Adrenal gland (tissue), 12 donors: ENCODE data around the gene METTL26. TPM values are rescaled to one million over a fixed set of nuclear protein-coding genes. Genes with fewer than 3 reads are reported as not detected.

ENCODE experiments used
- DNase-seq, 7 donors: peaks; one replicate each; pipeline ENCODE4 v3.0.0-alpha.2; 2019 to 2020
- H3K27ac ChIP-seq, 5 donors: fragments of 200-600 bp; sonication (generic) in 4 of 5; 1 replicate in 3 of 5; 2 replicates in 2 of 5; pipeline versions ENCODE4 v1.5.1 to v1.8.0; 2016 to 2020; ENCODE audit warnings: mild to moderate bottlenecking in 1 of 5
- H3K27me3 ChIP-seq: fragments of 200-600 bp; 2 replicates; pipeline ENCODE4 v1.8.0; 2021
- H3K36me3 ChIP-seq, 2 donors: fragments of 200-600 bp; replicated peaks in 1 of 2; 1 replicate in 1 of 2; 2 replicates in 1 of 2; pipeline versions ENCODE4 v1.5.1 to v1.8.0; 2018 to 2022
- H3K4me1 ChIP-seq, 2 donors: fragments of 200-600 bp; replicated peaks in 1 of 2; 1 replicate in 1 of 2; 2 replicates in 1 of 2; pipeline versions ENCODE4 v1.5.1 to v1.8.0; 2018 to 2021
- H3K4me3 ChIP-seq, 4 donors: fragments of 200-600 bp; sonication (generic) in 3 of 4; one replicate each; pipeline ENCODE4 v1.5.1; 2016 to 2018
- H3K9me3 ChIP-seq, 3 donors: fragments of 200-600 bp; sonication (generic) in 1 of 3; replicated peaks in 1 of 3; 1 replicate in 2 of 3; 2 replicates in 1 of 3; pipeline versions ENCODE4 v1.5.1 to v1.8.0; 2016 to 2021
- POLR2A ChIP-seq, 2 donors: fragments of 450-650 bp; IDR thresholded peaks; one replicate each; pipeline ENCODE4 v1.6.1; 2017; ENCODE audit warnings: antibody characterized with exemption in 2 of 2, mild to moderate bottlenecking in 2 of 2, moderate library complexity in 1 of 2
- WGBS, 4 donors: extraction: QIAGEN DNeasy Blood & Tissue Kit in 2 of 4; methylation state at CpG; one replicate each; pipeline versions ENCODE4 v1.1.5 to v1.1.7; 2013 to 2017; 5-methylcytosine and 5-hydroxymethylcytosine counted together
- intact Hi-C, 2 donors: fragments of 100-400 bp; cut with DNase I; formaldehyde crosslinking; loops; one replicate each; pipeline versions ENCODE4 v1.14.1 to v1.15.0; 2022 to 2023
- polyA plus RNA-seq, 3 donors: library from polyadenylated mRNA; stranded (reverse); fragments of 200-250 nt in 2 of 3; fragments of 350-450 nt in 1 of 3; fragmentation: Illumina TruSeq in 1 of 3; extraction: RNeasy Lipid Tissue Mini Kit (QIAGEN cat#74804) in 1 of 3; gene quantifications; one replicate each; pipeline ENCODE4 v1.2.3, GENCODE V29; 2013 to 2014
- total RNA-seq, 9 donors: library from RNA; depleted of rRNA in 4 of 9; stranded (reverse); fragments of >200 nt in 4 of 9; fragments of 120-200 nt in 1 of 9; fragmentation: NEBNext Ultra II Directional in 1 of 9; extraction: Animal tissue kit (Norgen Biotek cat#: 25700) in 1 of 9; gene quantifications; one replicate each; pipeline versions ENCODE4 v1.1.0 to v1.2.4, GENCODE V29; 2013 to 2023
- TF ChIP-seq, protein P1 (sequence below), 6 experiments: fragments of 450-650 bp in 4 of 6; fragments of 200-600 bp in 2 of 6; sonication (generic) in 1 of 6; IDR thresholded peaks; 1 replicate in 5 of 6; 2 replicates in 1 of 6; pipeline versions ENCODE4 v1.5.1 to v1.8.0; 2016 to 2021; ENCODE audit warnings: antibody characterized with exemption in 6 of 6, mild to moderate bottlenecking in 2 of 6, moderate library complexity in 1 of 6
- donor health status: healthy with polysubstance abuse.
- donor health status: Bipolar disorder and iron deficiency.
- donor health status: DM: yes; HTN: yes; CAD: no.
- donor health status: DM: no; HTN: no; CAD: no.
- donor health status: DM: no; HTN: no; CAD: no.
- donor health status: DM: yes; HTN: yes; CAD: no.

METTL26 gene
- total and polyA plus RNA-seq, 12 donors: 40.4 to 403 (median 130) TPM

DNA sequence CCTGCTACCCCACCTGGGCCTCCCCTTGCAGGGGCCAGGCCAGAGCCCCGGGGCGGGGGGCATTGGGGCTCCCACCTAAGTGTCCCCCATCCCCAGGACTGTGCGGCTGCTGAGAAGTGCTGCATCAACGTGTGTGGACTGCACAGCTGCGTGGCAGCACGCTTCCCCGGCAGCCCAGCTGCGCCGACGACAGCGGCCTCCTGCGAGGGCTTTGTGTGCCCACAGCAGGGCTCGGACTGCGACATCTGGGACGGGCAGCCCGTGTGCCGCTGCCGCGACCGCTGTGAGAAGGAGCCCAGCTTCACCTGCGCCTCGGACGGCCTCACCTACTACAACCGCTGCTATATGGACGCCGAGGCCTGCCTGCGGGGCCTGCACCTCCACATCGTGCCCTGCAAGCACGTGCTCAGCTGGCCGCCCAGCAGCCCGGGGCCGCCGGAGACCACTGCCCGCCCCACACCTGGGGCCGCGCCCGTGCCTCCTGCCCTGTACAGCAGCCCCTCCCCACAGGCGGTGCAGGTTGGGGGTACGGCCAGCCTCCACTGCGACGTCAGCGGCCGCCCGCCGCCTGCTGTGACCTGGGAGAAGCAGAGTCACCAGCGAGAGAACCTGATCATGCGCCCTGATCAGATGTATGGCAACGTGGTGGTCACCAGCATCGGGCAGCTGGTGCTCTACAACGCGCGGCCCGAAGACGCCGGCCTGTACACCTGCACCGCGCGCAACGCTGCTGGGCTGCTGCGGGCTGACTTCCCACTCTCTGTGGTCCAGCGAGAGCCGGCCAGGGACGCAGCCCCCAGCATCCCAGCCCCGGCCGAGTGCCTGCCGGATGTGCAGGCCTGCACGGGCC lies 3.4 kb downstream of the METTL26 start:
- intact Hi-C loops: no loop called here
- Histone ChIP-seq H3K36me3 (peaks cover 0 to 6% of the 10 kb centered on the region in 2 donors), H3K27me3 (no peaks in the 10 kb centered on the region), H3K4me1 (peaks cover 12 to 34% of the 10 kb centered on the region in 2 donors), H3K27ac (no peak overlapping the region), H3K9me3 (no peaks in the 10 kb centered on the region), H3K4me3 (no peak overlapping the region)
- DNase-seq: peak in 4 of 7 donors; percentile 10 to 53 (median 29)
- 94 to 97% (median 94%) methylated on average over 38 to 67 of the region's 67 CpGs for WGBS, 4 donors
- TF ChIP-seq, protein P1, sequence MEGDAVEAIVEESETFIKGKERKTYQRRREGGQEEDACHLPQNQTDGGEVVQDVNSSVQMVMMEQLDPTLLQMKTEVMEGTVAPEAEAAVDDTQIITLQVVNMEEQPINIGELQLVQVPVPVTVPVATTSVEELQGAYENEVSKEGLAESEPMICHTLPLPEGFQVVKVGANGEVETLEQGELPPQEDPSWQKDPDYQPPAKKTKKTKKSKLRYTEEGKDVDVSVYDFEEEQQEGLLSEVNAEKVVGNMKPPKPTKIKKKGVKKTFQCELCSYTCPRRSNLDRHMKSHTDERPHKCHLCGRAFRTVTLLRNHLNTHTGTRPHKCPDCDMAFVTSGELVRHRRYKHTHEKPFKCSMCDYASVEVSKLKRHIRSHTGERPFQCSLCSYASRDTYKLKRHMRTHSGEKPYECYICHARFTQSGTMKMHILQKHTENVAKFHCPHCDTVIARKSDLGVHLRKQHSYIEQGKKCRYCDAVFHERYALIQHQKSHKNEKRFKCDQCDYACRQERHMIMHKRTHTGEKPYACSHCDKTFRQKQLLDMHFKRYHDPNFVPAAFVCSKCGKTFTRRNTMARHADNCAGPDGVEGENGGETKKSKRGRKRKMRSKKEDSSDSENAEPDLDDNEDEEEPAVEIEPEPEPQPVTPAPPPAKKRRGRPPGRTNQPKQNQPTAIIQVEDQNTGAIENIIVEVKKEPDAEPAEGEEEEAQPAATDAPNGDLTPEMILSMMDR (IDR thresholded peaks at IDR 0.05): no peak
- no peak for TF ChIP-seq POLR2A (IDR thresholded peaks at IDR 0.05)

DNA sequence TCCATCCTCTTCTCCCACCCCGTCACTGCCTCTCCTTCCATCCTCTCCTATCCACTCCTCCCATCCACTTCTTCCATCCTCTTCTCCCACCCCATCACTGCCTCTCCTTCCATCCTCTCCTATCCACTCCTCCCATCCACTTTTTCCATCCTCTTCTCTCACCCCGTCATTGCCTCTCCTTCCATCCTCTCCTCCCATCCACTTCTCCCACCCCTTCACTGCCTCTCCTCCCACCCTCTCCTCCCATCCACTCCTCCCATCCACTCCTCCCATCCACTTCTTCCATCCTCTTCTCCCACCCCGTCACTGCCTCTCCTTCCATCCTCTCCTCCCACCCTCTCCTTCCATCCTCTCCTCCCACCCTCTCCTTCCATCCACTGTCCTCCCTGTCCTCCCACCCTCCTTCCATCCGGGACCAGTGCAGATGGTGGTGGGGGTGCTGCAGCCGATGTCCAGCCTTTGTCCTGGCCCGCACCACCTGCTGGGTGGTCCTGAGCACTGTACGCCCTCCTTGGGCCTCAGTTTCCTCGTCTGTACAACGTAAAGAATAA lies 4.2 kb downstream of the METTL26 start:
- intact Hi-C loops: no loop called here
- TF ChIP-seq, protein P1 (IDR thresholded peaks at IDR 0.05): no peak
- TF ChIP-seq POLR2A (IDR thresholded peaks at IDR 0.05): no peak
- Histone ChIP-seq H3K9me3 (no peaks in the 10 kb centered on the region), H3K4me3 (no peak overlapping the region), H3K4me1 (peaks cover 10 to 28% of the 10 kb centered on the region in 2 donors), H3K36me3 (peaks cover 0 to 11% of the 10 kb centered on the region in 2 donors), H3K27ac (no peak overlapping the region), H3K27me3 (no peaks in the 10 kb centered on the region)
- WGBS, 4 donors: 55 to 66% (median 62%) methylated on average over 8 to 9 of the region's 9 CpGs
- DNase-seq: no peak

DNA sequence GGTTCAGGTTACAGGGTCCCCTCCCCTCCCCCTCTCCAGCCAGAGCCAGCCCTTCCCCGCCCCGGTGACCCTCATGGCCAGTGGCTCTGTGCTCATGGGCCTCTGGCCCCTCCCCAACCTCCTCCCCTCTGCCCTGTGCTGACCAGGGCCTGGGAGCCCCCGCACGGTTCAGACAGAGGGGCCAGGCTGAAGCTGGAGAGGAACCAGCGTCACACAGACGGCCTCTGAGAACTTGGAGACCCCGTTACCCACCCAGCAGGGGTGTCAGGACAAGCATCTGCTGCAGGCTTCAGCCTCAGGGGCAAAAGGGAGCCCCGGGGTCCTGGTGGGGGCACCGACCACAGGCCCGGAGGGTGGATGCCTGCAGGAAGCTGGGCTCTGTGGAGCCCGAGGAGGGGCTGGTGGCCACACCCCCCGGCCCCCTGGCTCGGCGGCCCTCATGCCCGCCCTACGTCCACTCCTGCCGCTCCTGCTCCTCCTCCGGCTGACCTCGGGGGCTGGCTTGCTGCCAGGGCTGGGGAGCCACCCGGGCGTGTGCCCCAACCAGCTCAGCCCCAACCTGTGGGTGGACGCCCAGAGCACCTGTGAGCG lies 5.2 kb downstream of the METTL26 start, which contains the start of gene WFIKKN1:
WFIKKN1 (plus strand) TSS at position 171 of the 591 bp plus-strand sequence; CDS start at position 440, 269 bp downstream.
- DNase-seq: peak; percentile 62 to 71 (median 68)
- WGBS, 4 donors: 2 to 4% (median 3%) methylated on average over 8 to 23 of the region's 23 CpGs; no CpG with 5 or more reads in 1 of the 4 donors
- Histone ChIP-seq H3K36me3 (peaks cover 0 to 14% of the 10 kb centered on the region in 2 donors), H3K27me3 (no peaks in the 10 kb centered on the region), H3K27ac (peak within 1 kb of the TSS in 1 of 5 donors; percentile 41), H3K4me1 (peaks cover 14 to 28% of the 10 kb centered on the region in 2 donors), H3K9me3 (no peaks in the 10 kb centered on the region), H3K4me3 (no peak within 1 kb of the TSS)
- intact Hi-C loops: no loop called here
- TF ChIP-seq POLR2A (IDR thresholded peaks at IDR 0.05): no peak
- TF ChIP-seq, protein P1 (IDR thresholded peaks at IDR 0.05): no peak

DNA sequence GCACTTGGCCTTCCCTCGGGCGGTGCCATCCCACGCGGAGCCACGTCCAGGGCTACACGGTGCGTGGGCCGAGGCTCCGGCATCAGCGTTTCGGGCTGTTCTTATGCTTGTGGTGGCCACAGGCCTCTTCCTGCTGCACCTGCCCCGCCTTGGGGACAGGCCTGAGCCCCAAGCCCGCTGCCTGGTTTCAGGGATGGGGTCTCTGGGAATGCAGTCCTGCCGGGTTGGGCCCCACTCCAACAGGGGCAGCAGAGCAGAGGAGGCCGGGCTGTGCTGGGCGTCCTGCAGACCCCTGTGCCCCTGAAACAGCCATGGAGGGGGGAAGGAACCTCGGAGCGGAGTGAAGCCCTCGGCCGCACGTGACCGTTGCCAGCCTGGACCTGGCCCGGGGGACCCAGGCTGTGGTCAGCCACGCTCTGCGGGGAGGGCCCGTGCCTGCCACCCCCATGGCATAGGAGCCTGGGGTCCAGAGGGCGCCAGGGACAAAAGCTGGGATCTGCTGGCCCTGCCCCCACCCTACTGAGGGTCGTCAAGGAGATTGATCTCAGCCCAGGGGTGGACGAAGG lies 5.8 kb downstream of the METTL26 start:
- TF ChIP-seq, protein P1 (IDR thresholded peaks at IDR 0.05): no peak
- no peak for TF ChIP-seq POLR2A (IDR thresholded peaks at IDR 0.05)
- Histone ChIP-seq H3K4me3 (no peak overlapping the region), H3K4me1 (peaks cover 10 to 24% of the 10 kb centered on the region in 2 donors), H3K27me3 (no peaks in the 10 kb centered on the region), H3K36me3 (peaks cover 0 to 16% of the 10 kb centered on the region in 2 donors), H3K27ac (peak overlapping the region in 1 of 5 donors; percentile 41), H3K9me3 (no peaks in the 10 kb centered on the region)
- WGBS, 4 donors: 31 to 47% (median 33%) methylated on average over 3 to 28 of the region's 29 CpGs
- intact Hi-C loops: no loop called here
- peak in 4 of 7 donors; percentile 26 to 55 (median 28) for DNase-seq
